Right kidney (tissue), 1 donor: ENCODE results near the gene ARF1.

Source experiments
- DNase-seq: peaks from one replicate; pipeline ENCODE4 v3.0.0-alpha.2; 2016

Gene ARF1

DNA sequence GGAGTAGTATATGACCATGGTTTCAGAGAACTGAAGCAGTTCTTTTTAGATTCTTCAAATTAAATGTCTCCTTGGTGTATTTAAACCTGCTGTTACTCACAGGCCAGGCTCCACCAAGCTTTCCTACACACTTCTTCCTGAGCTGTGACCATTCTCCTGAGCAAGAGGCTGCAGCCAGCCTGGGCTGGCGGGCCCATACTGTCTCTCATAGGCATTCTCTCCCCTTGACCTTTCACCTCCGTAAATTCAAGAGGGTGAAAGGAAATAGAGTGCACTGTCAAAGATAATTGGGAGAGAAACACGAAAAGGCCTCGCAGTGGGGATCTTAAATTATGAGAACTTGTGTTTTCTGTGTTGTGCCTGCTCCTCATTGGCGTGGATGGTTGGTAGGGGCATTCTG is 2.3 kb downstream of the ARF1 start:
- DNase-seq, result no peak

DNA sequence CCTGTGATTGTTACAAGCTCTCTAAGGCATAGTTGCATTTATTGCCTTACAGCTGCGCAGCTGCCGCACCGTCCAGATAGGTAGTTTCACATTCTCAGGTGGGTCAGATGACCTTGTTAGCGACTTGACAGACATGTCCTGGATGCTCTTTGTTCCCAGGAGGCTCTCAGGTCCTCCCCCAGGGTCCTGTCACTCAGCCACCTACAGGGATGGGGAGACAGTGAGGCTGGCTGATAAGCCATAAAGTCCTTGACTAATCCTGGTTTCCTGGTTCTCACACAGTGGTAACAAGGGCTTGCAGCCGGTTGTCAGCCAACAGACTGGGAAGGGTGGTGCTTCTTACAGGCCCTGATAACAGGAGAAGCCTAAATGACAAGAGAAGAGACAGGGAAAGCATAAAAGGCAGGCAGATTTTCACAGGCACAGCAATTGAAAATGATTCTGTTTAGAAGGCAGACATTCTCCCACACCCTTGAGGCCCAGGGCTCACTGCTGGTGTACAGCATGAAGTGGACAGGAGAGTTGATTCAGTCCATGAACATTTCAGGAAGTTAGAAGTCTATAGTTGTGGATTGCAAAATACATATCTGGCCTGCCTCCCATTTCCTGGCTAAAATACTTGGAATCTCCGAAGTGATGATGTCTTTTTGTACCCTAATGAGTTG is 2.9 kb downstream of the ARF1 start:
- no peak for DNase-seq

DNA sequence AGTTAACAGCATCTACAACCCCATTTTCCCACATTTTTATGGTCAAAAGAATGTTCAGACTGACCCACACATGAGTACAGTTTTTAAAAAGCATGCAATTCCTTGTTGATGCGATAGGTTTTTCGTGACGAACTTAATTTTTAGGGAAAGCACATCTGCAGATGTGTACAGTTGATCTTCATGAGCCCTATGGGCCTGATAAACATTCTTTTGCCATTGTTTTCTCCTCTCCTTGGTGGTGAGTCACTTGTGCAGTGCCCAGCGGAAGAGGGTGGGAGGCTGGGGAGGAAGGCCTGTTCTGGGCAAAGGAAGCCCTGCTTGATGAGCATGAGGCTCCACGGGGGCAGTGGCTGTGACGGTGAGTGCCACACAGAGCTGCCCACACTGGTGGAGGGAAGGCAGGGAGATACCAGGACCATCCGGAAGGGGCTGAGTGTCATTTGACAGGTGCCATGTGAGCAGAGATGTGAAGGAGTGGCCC is 5.3 kb downstream of the ARF1 start:
- DNase-seq, result no peak

DNA sequence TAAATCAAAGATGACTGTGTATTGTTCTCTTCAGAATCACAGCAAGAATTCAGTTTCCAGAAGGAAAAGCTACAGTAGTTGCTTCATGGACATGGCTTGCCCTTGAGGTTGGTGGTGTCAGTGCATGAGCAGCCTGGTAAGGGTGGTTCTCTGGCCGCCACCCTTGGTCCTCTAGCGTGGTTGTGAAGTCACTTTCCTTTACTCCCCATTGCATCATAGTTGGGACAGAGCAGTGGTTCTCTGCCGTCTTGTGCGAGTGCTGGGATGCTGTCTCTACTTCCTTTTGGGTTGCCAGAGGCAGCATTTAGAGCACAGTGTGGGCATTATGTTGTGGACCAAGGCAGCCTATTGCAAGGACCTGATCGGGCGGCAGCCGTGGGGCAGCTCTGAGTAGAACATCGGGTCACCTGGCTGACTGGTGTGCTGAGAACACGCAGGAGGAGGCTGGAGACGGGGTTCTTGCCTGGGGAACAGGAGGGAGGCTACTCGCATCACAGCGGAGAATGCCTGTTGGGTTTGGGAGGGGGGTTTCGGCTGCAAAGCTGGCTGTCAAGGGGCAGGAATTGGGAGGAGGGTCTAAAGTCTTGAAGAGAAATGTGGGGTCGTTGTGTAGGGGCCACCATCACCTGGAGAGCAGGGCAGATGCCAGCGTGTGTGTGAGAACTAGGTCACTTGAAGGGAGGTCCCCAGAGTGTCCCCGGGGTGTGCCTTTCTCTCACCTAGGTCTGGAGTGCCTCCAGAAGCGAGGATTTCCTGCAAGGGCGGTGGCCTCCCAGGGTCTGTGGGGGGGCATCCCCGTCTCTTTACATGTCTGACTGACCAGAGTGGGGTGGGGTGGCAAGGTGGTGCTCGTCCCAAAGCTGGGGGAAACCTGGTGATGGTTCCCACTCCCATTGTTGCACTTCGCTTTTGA is 6.3 kb downstream of the ARF1 start:
- DNase-seq, result no peak

DNA sequence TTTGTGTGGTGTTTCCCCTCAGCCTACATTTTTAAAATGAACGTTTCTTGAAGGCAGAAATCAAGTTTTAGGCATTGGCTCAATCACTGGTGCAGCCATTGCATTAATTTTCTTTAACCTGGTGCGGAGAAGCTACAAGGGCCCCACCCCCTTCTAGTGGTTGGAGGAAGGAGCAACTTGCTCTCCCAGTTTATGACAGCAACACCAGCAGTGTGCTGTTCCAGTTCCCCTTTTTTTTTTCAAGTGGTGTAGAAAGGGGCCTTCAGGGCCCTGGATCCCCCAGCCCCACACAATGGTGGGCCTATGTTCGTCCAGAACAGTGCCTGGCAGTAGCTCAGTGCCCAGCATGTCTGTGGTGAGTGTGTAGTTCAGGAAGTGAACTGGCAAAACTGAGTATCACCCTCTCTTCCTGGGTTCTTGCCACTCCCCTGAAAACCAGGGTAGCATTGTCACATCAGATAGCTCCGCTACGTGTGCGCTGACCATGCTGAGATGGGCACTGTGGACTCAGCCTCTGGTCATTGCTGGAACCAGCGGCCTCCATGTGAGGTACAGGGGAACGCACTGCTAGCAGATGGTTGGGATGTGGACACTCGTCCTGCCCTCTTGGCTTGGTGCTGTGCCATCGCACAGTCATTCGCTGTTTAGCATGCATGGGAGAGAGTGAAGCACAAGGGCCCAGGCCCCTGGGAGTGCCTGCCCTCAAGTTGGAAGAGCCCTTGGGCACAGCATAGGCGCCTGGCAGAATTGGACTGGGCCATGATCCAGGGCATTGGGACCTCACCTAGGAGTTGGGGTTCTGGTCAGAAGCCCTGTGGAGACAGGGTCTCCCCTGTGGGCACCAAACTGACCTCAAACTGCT is 7.2 kb downstream of the ARF1 start:
- DNase-seq, result no peak

DNA sequence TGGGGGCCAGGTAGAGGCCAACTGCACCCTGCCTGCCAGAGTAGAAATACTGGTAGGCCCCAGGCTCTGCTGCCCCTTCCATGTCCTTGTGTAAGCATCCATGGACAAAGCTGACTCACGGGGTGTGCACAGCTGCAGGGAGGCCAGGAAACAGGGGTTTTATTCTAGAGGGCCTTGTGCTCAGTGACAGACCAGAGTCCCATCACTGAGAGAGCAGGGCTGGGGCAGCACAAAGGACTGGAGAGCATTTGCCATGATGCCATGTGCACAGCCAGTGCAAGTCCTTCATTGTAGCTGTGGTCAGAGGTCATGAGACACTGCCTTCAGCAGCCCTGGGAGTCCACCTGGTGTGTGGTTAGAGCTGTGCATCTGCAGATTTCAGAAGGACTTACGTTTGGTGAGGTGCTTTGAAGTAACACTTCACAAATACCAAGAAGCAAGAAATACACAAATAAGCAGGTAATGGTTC is 8.1 kb downstream of the ARF1 start:
- no peak for DNase-seq

DNA sequence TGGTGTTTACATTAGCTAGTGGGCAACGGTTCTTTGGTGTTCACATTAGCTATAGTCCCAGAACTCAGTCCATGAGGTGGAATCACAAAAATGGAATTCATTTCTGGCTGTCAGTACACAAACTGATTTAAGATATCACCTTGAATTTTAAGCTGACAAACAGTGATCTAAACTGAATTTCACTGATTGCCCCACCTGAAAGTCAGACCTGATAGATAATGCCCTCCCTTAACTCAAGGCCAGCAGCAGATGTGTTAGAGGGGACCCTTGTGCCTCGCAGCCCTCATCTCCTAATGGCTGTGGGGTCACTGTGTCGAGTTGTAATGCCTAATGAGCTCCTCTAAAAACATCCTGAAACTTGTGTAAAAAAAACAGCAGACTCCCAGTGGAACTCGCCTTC is 8.6 kb downstream of the ARF1 start:
- no peak for DNase-seq

DNA sequence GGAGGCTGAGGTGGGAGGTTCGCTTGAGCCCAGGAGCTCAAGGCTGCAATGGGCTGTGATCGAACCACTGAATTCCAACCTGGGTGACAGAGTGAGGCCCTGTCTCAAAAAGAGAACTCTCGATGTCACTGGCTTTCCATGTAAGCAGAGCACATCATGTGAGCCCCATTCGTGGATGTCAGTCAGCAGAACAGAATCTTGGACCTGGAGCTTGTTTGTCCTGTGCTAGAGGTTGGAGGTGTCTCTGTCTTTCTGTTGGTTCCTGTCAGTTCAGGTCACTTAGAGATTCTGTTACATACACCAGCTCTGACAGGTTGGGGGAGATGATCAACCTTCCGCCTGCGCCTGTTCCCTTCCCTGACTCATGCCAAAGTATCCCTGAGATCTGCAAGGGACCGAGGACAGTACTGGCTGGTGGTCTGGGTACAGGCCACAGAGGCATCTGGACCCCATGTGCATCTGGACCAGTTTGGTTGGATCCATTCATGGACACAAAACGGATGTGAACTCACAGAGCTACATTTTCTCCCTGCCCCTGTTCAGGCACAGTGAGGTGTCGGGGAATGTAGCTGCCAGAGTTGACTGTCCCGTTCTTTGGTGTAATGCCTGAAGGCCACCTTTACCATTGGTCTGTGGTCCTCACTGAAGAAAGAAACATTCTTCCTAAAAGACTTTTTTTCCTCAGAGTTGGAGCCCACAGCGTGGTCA is 10.0 kb downstream of the ARF1 start:
- no peak for DNase-seq

DNA sequence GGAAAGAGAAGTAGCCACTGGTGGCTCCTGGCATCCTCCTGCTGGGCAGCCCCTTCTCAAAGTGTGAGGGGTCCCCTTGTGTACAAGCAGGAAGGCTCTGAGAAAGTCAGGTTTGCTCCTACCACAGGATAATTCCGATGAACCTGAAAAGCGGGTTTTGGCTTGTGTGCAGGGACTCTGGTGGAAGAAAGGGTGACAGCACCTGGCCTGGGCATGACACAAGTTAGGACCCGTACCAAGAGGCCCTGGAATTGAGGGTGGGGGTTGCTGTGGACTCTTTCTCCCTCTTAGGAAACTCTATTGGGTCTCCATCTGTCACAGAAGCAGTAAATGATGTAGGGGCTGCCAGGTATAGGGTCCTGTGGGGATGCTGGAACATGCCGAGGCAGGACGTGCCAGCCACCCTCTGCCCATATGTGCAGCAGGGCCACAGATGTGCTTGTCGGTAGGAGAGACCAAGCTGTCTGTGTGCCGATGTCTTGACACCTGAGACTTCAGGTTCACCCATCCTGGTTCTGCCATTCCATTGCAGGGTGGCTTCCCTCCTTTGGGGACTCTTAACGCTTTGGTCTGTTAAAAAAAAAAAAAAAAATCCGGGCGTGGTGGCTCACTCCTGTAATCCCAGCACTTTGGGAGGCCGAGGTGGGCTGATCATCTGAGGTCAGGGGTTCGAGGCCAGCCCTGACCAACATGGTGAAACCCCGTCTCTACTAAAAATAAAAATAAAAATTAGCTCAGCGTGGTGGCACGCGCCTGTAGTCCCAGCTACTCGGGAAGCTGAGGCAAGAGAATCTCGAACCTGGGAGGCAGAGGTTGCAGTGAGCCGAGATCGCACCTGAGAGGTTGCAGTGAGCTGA is 10.8 kb downstream of the ARF1 start:
- DNase-seq, result no peak

DNA sequence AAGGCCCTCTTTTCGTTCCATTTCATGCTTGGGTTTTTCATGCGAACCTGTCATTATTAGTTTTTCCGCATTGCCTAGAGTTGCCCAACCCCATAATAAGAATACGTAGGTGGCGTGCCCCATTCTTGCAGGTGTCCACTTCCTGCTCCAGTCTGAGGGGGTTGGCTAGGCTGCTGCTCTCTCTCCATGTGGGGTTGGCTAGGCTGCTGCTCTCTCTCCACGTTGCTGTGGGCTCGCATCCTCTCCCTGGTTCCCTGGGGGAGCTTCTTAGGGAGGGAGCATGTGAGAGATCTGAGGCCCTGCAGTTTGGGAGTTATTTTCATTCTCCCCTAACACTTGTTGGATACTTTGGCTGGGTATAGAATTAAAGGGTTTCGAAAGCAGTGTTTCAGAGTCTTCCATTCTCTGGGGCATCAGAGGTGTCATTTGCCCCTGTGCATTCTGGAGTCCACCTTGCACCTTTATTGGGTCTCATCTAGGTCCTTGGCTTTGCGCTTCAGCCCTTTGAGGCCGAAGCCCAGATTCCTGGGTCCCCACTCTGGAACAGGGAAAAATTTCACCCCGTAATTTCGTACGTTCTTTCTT is 12.0 kb downstream of the ARF1 start:
- no peak for DNase-seq

DNA sequence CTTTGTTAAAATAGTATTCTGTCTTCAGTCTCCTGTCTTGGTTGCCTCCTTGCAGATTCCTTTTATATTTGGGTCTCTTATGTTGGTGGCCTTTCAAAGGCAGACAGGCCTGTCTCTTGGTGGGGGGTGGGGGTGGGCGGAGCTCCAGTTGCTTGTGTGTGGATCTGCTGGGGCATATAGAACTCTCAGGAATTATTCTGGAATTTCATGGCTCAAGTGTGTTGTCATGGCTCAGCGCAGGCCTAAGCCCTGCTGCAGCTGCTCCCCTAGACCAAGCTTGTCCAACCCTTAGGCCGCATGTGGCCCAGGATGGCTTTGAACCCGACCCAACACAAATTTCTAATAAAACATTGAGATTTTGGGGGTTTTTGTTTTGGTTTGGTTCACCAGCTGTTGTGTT is 12.7 kb downstream of the ARF1 start:
- no peak for DNase-seq

DNA sequence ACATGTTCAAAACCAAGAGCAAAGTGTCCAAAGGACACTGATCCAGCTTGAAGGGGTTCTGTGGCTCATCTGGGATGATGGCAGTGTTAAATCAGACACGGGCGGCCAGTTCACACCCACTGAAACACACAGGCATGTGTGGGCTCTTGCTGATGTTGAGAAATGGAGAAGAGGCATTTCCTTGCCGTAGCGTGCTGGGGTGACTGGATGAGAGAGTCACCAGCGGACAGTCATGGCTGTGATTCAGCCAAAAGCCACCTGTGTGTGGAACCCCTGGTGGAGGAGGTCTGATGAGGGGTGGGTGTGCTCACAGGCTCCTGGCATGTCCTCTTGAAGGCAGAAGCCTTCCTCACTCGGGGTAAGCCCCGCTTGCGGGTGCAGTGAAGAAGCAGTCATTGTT is 13.4 kb downstream of the ARF1 start:
- no peak for DNase-seq

DNA sequence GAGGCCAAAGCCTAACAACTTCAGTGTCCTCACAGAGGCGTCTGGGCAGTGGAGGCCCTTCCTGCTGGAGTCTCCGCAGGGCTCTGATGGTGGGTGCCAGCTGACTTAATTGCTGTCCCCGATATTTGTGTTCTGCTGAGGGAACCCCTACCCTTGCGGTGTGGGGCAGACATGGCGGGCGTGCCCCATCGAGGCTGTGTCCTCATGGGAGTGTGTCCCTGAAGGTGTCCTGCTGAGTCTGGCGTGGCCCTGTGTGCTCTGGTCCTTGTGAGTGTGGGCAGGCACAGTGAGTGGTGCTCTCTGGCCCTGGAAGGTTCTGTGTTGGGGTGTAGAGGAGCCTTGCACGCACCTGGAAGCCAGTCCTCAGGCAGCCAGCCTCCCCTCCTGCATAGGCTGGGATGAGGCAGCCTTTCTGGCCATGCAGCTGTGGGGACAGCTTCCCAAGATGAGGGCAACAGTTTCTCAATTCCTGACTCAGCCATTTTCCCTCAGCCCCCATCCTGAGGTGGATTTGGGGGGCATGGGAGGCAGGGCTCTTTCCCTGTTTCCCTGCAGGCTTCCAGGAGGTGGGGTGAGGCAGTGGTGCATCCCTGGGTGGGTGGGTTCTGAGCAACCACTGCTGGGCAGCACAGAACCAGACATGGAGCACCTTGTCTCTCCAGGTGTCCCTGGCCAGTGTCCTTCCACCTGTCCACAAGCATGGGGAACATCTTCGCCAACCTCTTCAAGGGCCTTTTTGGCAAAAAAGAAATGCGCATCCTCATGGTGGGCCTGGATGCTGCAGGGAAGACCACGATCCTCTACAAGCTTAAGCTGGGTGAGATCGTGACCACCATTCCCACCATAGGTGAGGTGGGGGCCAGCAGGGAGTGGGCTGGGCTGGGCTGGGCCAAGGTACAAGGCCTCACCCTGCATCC is 14.2 kb downstream of the ARF1 start:
- DNase-seq, result no peak

DNA sequence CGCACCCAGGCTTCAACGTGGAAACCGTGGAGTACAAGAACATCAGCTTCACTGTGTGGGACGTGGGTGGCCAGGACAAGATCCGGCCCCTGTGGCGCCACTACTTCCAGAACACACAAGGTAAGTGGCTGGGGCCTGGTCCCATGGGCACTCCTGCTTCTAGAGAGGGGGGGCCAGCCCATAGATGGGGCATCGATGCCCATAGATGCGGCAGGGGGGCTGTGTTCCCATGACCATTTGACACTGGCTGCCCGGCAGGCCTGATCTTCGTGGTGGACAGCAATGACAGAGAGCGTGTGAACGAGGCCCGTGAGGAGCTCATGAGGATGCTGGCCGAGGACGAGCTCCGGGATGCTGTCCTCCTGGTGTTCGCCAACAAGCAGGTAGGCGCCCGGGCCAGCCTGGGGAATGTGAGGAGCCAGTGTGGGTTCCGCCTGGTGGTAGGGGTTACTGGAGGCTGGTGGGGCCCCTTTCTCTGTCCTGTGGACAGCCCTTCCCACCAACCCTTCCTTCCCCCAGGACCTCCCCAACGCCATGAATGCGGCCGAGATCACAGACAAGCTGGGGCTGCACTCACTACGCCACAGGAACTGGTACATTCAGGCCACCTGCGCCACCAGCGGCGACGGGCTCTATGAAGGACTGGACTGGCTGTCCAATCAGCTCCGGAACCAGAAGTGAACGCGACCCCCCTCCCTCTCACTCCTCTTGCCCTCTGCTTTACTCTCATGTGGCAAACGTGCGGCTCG is 15.0 kb downstream of the ARF1 start:
- no peak for DNase-seq

DNA sequence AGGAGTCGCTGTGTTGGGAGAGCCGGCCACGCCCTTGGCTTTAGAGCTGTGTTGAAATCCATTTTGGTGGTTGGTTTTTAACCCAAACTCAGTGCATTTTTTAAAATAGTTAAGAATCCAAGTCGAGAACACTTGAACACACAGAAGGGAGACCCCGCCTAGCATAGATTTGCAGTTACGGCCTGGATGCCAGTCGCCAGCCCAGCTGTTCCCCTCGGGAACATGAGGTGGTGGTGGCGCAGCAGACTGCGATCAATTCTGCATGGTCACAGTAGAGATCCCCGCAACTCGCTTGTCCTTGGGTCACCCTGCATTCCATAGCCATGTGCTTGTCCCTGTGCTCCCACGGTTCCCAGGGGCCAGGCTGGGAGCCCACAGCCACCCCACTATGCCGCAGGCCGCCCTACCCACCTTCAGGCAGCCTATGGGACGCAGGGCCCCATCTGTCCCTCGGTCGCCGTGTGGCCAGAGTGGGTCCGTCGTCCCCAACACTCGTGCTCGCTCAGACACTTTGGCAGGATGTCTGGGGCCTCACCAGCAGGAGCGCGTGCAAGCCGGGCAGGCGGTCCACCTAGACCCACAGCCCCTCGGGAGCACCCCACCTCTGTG is 15.9 kb downstream of the ARF1 start:
- no peak for DNase-seq

DNA sequence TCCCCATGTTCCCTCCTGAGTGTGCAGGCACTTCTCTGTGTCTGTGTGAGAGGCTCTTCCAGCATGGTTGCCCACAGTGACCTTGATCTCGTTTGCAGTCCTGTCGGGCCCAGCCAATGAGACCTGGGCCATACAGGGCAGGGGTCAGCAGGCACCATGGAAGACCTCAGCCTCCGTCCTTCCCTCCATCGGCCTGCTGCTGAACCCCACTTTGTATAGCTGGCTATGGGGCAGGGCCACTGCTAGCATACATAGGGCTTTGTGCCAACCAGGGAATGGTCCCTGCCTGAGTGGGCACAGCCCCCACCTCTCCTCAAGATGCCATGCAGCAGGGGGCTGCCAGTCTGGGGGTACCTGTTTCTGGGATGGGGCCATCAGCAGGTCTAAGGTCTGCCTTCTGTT is 16.8 kb downstream of the ARF1 start:
- DNase-seq, result no peak

DNA sequence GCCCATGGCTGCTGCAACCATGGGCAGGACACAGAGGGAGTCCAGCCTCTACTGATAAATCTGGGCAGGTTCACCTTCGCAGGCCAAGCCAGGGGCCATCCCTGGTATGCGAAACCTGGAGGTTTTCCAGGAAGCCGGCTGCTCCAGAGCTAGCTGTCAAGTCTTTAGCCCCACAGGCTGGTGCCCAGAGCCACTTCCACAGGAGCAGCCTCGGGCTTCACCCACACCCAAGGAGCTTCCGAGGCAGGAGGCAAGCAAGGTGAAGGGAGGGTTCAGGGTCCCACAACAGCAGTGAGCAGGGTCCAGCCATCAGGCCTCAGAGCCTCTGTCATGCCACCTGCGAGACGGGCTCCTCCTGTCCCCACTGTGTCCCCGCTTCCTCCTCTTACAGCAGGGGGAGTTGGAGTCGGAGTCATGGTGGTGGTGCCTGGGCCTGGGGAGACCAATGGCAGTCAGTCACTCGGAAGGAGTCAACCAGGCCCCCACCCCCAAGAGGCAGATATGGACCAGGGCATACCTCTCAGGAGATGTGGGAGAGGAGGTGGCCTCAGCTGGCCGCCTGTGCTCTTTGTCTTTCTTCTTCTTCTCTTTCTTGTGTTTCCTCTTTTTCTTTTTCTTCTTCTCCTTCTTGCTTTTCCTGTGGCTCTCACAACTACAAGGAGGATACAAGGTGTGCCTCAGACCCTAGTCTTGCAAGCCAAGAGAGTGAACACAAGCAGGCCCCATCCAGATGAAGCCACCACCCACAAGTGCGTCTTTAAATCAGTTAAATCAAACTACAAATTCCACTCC is 18.5 kb downstream of the ARF1 start:
- no peak for DNase-seq

DNA sequence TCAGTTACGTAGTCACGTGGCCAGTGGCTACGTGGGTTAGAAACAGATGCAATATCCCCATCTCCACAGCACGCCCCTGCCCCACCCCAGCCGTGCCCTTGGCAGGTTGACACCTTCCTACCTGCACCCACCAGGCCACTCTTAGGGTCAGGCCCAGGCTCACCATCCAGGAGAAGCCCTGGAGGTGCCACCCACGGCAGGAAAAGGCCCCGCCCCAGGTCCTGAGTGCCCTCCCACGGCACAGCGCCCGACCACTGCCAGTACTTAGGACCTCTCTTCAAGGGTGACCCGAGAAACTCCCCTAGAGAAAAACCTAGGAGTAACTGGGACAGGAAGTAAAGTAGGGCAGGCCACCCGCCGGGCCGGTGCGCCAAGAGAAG is 19.1 kb downstream of the ARF1 start:
- DNase-seq, result no peak
